Activated B cell treated with CpG ODN at 0.5 μM for 24 hours (primary cell): ENCODE data around the gene TICAM2. TPM values are rescaled to one million over a fixed set of nuclear protein-coding genes. Genes with fewer than 3 reads are reported as not detected.
A peak's percentile ranks its signal among the peaks of the same experiment; 100 is the strongest.

Experiments
- ATAC-seq: fragments of 200-7000 bp; cut with Tn5 transposase; one replicate; pipeline ENCODE4 v1.10.0; 2021; ENCODE audit warnings: low read depth, mild to moderate bottlenecking, moderate library complexity
- CTCF ChIA-PET: fragments of 350-600 bp; sonication (Branson Sonifier 250); formaldehyde crosslinking; loops from one replicate; lab custom pipeline; 2021; ENCODE audit warnings: antibody characterized with exemption; lab: Charles Lee
- POLR2A ChIA-PET: fragments of 350-600 bp; sonication (Branson Sonifier 250); formaldehyde crosslinking; loops from one replicate; lab custom pipeline; 2021; ENCODE audit warnings: antibody characterized with exemption; lab: Charles Lee
- DNase-seq: peaks from one replicate; pipeline ENCODE4 v3.0.0; 2022
- H3K27ac Mint-ChIP-seq: one replicate; pipeline ENCODE4 v1.8.0; 2020; ENCODE audit warnings: mixed read lengths
- H3K27me3 Mint-ChIP-seq: one replicate; pipeline ENCODE4 v1.8.0; 2021; ENCODE audit warnings: mixed read lengths
- H3K36me3 Mint-ChIP-seq: one replicate; pipeline ENCODE4 v1.8.0; 2021; ENCODE audit warnings: low read depth, mixed read lengths
- H3K4me1 Mint-ChIP-seq: one replicate; pipeline ENCODE4 v1.8.0; 2021; ENCODE audit warnings: mixed read lengths
- H3K4me3 Mint-ChIP-seq: one replicate; pipeline ENCODE4 v1.8.0; 2020; ENCODE audit warnings: mild to moderate bottlenecking, mixed read lengths
- H3K9me3 Mint-ChIP-seq: one replicate; pipeline ENCODE4 v1.8.0; 2020; ENCODE audit warnings: mixed read lengths
- intact Hi-C: fragments of 100-400 bp; cut with micrococcal nuclease; formaldehyde crosslinking; loops from one replicate; pipeline ENCODE4 v1.15.1; 2024
- total RNA-seq: library from RNA; stranded (reverse); gene quantifications from 2 replicates; pipeline ENCODE4 v1.2.3, GENCODE V29; 2022
- TF ChIP-seq, protein P1 (sequence below): fragments of 200-600 bp; IDR thresholded peaks from one replicate; pipeline ENCODE4 v1.8.0; 2022; ENCODE audit warnings: antibody characterized with exemption, mild to moderate bottlenecking

TICAM2 gene
- total RNA-seq, 1 donor from 2014 or later: 12.4 TPM

DNA sequence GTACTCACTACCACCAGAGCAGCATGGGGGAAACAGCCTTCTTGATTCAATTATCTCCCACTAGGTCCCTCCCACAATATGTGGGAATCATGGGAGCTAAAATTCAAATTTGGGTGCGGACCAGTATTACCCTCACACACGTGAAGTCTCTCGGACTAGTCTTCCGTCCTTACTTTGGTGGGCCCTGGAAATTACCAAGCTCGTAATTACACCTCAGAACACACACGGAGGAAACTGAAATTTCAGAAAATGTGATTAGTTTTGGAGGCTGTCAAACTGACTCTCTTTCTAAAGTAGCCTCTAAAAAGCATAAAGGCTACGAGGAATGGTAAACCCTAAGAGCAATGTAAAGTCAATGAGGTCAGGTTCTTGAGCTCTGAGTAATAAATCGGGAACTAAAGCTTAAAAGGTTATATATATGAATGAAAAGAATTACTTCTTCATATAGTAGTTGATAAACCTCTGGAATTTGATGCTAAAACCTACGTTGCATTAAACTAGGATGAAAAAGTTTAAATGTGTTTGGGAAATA, 56.9 kb downstream of the TICAM2 start:
- no peaks in the 10 kb centered on the region for H3K9me3 Mint-ChIP-seq
- intact Hi-C loops: loop anchor here (2.0 to 10.0 kb wide), 5 partner anchors 41 to 1029 kb away; partner anchors contain the start of genes SEMA6A and TRIM36
- CTCF ChIA-PET: interaction anchor here (0.9 to 2.4 kb wide), 3 partner anchors 29 to 236 kb away, joined by 3 to 8 read pairs (median 4); no protein-coding TSS in a partner anchor
- TF ChIP-seq, protein P1, sequence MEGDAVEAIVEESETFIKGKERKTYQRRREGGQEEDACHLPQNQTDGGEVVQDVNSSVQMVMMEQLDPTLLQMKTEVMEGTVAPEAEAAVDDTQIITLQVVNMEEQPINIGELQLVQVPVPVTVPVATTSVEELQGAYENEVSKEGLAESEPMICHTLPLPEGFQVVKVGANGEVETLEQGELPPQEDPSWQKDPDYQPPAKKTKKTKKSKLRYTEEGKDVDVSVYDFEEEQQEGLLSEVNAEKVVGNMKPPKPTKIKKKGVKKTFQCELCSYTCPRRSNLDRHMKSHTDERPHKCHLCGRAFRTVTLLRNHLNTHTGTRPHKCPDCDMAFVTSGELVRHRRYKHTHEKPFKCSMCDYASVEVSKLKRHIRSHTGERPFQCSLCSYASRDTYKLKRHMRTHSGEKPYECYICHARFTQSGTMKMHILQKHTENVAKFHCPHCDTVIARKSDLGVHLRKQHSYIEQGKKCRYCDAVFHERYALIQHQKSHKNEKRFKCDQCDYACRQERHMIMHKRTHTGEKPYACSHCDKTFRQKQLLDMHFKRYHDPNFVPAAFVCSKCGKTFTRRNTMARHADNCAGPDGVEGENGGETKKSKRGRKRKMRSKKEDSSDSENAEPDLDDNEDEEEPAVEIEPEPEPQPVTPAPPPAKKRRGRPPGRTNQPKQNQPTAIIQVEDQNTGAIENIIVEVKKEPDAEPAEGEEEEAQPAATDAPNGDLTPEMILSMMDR: no peak
- H3K36me3 Mint-ChIP-seq: peaks cover 32% of the 10 kb centered on the region
- H3K27ac Mint-ChIP-seq: peak overlapping the region; percentile 96
- H3K27me3 Mint-ChIP-seq: no peaks in the 10 kb centered on the region
- ATAC-seq (no peak), DNase-seq (no peak)
- peaks cover 43% of the 10 kb centered on the region for H3K4me1 Mint-ChIP-seq
- POLR2A ChIA-PET: interaction anchor here (0.6 to 3.9 kb wide), 8 partner anchors 9 to 303 kb away, joined by 3 to 31 read pairs (median 9); partner anchors contain the start of genes AP3S1, ATG12, CCDC112 and PGGT1B
- H3K4me3 Mint-ChIP-seq: peak overlapping the region; percentile 98

DNA sequence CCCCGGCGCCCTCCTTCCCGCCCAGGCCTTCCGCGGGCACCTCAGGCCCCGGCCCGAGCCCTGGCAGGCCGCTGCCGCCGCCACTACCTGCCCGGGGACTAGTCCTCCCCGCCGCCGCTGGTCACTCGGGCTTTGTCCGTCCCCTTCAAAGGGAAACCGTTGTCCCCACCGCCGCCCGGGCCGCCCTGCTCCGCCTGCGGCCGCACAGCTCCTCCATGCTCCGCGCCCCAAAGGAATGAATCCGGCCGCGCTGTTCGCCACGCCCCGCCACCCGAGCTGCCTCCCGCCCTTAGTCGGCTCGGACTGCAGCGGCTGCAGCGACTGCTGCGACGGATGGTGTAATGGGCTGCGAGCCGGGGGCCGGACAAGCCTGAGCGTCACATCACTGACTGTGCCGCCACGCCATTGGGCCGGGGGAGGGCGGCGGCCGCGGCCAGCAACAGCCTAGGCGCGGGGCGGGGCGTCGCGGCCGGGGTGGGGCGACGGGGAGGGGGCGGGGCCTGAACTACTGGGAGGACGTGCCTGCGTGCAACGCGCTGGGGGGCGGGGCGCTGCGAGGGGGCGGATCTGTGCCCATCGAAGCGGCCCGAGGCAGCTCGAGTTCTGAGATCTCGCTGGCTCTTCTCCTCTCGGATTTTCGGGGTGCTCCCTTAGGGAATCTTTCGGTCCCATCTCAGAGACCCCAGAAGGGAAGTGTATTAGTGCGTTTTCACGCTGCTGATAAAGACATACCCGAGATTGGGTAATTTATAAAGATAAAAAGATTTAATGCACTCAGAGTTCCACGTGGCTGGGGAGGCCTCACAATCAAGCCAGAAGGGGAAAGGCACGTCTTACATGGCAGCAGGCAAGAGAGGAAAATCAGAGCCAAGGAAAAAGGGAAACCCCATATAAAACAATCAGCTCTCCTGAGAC, 57.6 kb downstream of the TICAM2 start, which contains the start of gene FEM1C:
TSS of gene FEM1C (minus strand) at position 340 of the 915 bp plus-strand sequence. CDS start 1,282 bp downstream, outside the sequence.
- Mint-ChIP-seq H3K27me3 (no peaks in the 10 kb centered on the region), H3K27ac (peak within 1 kb of the TSS; percentile 96), H3K4me3 (peak within 1 kb of the TSS; percentile 98), H3K36me3 (peaks cover 39% of the 10 kb centered on the region), H3K4me1 (peaks cover 51% of the 10 kb centered on the region), H3K9me3 (no peaks in the 10 kb centered on the region)
- ChIA-PET POLR2A (interaction anchor here (0.6 to 3.9 kb wide), 21 partner anchors 9 to 531 kb away, joined by 3 to 31 read pairs (median 4); partner anchors contain the start of genes AP3S1, ATG12, CCDC112 and PGGT1B), CTCF (interaction anchor here (0.9 to 2.4 kb wide), 3 partner anchors 30 to 235 kb away, joined by 3 to 8 read pairs (median 4); no protein-coding TSS in a partner anchor)
- TF ChIP-seq, protein P1: no peak
- intact Hi-C loops: loop anchor here (1.0 to 10.0 kb wide), 11 partner anchors 30 to 1030 kb away; partner anchors contain the start of genes AP3S1, ATG12, CCDC112 and SEMA6A
- DNase-seq (peak; percentile 94), ATAC-seq (peak; percentile 95)

DNA sequence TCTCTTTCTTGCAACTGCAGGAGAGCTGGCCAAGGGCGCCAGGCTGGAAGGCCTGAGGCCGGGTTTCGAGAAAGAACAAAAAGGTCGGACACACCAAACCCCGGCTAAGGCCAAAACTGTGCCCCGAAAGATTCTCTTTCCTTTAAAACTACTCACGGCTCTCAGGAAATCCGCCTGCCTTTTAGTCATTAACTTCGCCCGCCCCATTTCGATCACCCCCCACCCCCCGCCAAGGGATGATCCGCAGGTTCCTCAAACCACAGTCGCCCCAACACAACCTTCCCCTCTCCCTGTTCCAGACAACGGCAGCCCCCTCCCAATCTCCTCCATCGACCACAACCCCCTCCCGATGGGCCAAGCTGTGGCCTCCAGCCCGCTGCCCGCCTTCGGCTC, 58.2 kb downstream of the TICAM2 start:
- ChIA-PET POLR2A (interaction anchor here (0.6 to 3.9 kb wide), 20 partner anchors 9 to 532 kb away, joined by 3 to 31 read pairs (median 4); partner anchors contain the start of genes AP3S1, ATG12, CCDC112 and PGGT1B), CTCF (interaction anchor here (0.7 to 2.4 kb wide), 2 partner anchors 66 to 234 kb away, joined by 3 to 8 read pairs; no protein-coding TSS in a partner anchor)
- TF ChIP-seq, protein P1: no peak
- Mint-ChIP-seq H3K27me3 (no peaks in the 10 kb centered on the region), H3K4me3 (peak overlapping the region; percentile 98), H3K36me3 (peaks cover 46% of the 10 kb centered on the region), H3K9me3 (no peaks in the 10 kb centered on the region), H3K4me1 (peaks cover 55% of the 10 kb centered on the region), H3K27ac (peak overlapping the region; percentile 96)
- peak; percentile 16 for ATAC-seq
- intact Hi-C loops: loop anchor here (1.0 to 10.0 kb wide), 11 partner anchors 30 to 1031 kb away; partner anchors contain the start of genes AP3S1, ATG12, CCDC112 and SEMA6A
- no peak for DNase-seq

DNA sequence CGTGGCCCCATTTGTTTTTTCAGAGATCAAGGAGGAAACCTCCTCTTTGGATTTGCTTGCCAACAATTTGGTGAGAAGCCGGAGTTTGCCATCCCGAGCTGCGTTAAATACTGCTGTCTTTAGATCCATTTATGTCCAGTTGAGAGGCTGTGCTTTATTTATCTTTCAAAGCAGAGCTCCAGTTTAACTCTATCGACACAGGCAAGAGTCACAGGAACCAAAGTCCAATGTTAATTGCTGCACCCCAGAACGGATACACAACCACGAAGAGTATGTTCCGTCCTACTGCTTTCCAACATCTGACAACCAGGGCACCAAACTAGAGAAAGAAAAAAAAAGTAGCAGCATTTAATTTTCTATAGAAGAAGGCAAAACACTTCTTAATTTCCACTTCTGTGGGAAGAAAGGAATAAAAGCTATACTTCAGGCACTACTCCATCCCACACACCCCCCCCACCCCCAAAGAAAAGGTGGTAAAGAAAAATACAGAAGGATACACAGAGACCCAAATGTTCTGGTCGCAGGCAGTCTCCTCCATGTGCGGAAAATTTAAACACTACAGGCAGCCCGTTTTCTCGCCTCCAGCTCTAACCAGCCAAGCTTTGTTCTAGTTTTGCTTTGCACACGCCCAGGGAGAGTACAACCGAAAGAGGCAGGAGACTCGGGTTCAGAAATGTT, 58.8 kb downstream of the TICAM2 start:
- intact Hi-C loops: loop anchor here (1.0 to 10.0 kb wide), 11 partner anchors 31 to 1031 kb away; partner anchors contain the start of genes AP3S1, ATG12, CCDC112 and SEMA6A
- Mint-ChIP-seq H3K36me3 (peaks cover 51% of the 10 kb centered on the region), H3K4me3 (peak overlapping the region; percentile 98), H3K27me3 (no peaks in the 10 kb centered on the region), H3K9me3 (no peaks in the 10 kb centered on the region), H3K27ac (peak overlapping the region; percentile 96), H3K4me1 (peaks cover 60% of the 10 kb centered on the region)
- POLR2A ChIA-PET: interaction anchor here (0.9 to 3.9 kb wide), 13 partner anchors 9 to 533 kb away, joined by 3 to 31 read pairs (median 5); partner anchors contain the start of genes AP3S1, ATG12, PGGT1B and TICAM2
- TF ChIP-seq, protein P1: no peak
- DNase-seq: no peak
- ATAC-seq: no peak
- CTCF ChIA-PET: interaction anchor here (0.7 to 2.4 kb wide), 2 partner anchors 66 to 234 kb away, joined by 3 to 8 read pairs; no protein-coding TSS in a partner anchor
